Colonic mucosa (tissue), 4 donors: ENCODE measurements around the gene STK39. TPM values are rescaled to one million over a fixed set of nuclear protein-coding genes. Genes with fewer than 3 reads are reported as not detected.

Source experiments
- DNase-seq: peaks from one replicate; pipeline ENCODE4 v3.0.0-alpha.2; 2020
- H3K27ac ChIP-seq: fragments of 200-600 bp; one replicate; pipeline ENCODE4 v1.8.0; 2021
- H3K27me3 ChIP-seq: fragments of 200-600 bp; one replicate; pipeline ENCODE4 v1.8.0; 2021
- H3K36me3 ChIP-seq: fragments of 200-600 bp; one replicate; pipeline ENCODE4 v1.8.0; 2021
- H3K4me1 ChIP-seq: fragments of 200-600 bp; one replicate; pipeline ENCODE4 v1.8.0; 2021; ENCODE audit warnings: mild to moderate bottlenecking
- H3K4me3 ChIP-seq: fragments of 200-600 bp; one replicate; pipeline ENCODE4 v1.8.0; 2021
- H3K9ac ChIP-seq, 2 donors: one replicate each; pipeline ENCODE4 v1.7.0; 2013; ENCODE audit warnings: control low read depth in 2 of 2, low read depth in 2 of 2, low read length in 2 of 2
- H3K9me3 ChIP-seq: fragments of 200-600 bp; one replicate; pipeline ENCODE4 v1.8.0; 2021
- intact Hi-C: fragments of 100-400 bp; cut with DNase I; formaldehyde crosslinking; loops from one replicate; pipeline ENCODE4 v1.14.1; 2022
- total RNA-seq, 2 donors: library from RNA; stranded (reverse); fragmentation: NEBNext Ultra II Directional in 1 of 2; extraction: Animal tissue kit (Norgen Biotek cat#: 25700) in 1 of 2; gene quantifications; one replicate each; pipeline ENCODE4 v1.2.1, GENCODE V29; 2021
- TF ChIP-seq, protein P1 (sequence below): fragments of 200-600 bp; IDR thresholded peaks from one replicate; pipeline ENCODE4 v1.8.0; 2022; ENCODE audit warnings: antibody characterized with exemption, mild to moderate bottlenecking
- donor health status: healthy.
- donor health status: DM: no; HTN: no; CAD: no.
- donor health status: DM: no; HTN: no; CAD: no.

Gene STK39
- total RNA-seq, 2 donors from 2014 or later: 35.9 to 41.2 TPM

DNA sequence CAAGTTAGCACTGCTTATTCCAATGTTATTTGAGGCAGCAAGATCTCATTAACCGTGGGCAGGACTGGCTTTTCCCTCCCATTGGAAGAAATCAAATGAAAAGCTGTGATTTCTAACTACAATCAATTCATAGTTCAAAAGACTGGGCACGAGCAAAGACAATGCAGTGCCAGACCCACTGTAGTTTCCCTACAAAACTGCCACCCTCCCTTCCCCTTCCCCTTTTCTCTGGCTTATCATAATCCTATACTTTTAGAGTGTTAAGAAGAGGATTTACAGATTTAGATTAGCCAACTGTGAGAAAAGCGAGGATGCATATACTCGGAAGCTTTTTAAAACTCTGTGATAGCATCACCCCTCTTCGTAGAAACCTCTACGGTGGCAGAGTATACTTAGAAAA lies 260.4 kb downstream of the STK39 start:
- Histone ChIP-seq H3K27me3 (no peaks in the 10 kb centered on the region), H3K9ac (no peak overlapping the region), H3K4me1 (no peaks in the 10 kb centered on the region), H3K27ac (no peak overlapping the region), H3K9me3 (no peaks in the 10 kb centered on the region), H3K4me3 (no peak overlapping the region), H3K36me3 (no peaks in the 10 kb centered on the region)
- no peak for DNase-seq
- TF ChIP-seq, protein P1, sequence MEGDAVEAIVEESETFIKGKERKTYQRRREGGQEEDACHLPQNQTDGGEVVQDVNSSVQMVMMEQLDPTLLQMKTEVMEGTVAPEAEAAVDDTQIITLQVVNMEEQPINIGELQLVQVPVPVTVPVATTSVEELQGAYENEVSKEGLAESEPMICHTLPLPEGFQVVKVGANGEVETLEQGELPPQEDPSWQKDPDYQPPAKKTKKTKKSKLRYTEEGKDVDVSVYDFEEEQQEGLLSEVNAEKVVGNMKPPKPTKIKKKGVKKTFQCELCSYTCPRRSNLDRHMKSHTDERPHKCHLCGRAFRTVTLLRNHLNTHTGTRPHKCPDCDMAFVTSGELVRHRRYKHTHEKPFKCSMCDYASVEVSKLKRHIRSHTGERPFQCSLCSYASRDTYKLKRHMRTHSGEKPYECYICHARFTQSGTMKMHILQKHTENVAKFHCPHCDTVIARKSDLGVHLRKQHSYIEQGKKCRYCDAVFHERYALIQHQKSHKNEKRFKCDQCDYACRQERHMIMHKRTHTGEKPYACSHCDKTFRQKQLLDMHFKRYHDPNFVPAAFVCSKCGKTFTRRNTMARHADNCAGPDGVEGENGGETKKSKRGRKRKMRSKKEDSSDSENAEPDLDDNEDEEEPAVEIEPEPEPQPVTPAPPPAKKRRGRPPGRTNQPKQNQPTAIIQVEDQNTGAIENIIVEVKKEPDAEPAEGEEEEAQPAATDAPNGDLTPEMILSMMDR: no peak
- intact Hi-C loops: no loop called here

DNA sequence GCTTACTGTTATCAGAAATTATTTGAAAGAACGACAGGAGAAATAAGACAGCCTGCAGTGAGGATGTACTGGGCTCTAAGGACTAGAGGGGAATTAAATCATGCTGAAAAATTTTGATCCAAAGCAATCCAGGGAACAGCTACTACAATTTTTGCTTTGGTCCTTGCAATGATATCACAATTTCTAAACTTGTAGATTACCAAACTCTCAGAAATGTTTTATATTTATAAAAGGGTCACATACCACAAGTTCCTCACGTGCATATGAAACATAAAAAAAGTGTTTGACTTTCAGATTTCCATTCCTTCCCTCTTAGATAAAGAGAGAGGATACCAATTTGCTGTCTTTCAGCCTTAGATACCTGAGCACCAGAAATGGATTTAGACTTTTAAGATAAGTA lies 261.2 kb downstream of the STK39 start:
- Histone ChIP-seq H3K27me3 (no peaks in the 10 kb centered on the region), H3K9ac (no peak overlapping the region), H3K9me3 (no peaks in the 10 kb centered on the region), H3K36me3 (no peaks in the 10 kb centered on the region), H3K4me1 (no peaks in the 10 kb centered on the region), H3K27ac (no peak overlapping the region), H3K4me3 (no peak overlapping the region)
- TF ChIP-seq, protein P1: no peak
- intact Hi-C loops: no loop called here
- no peak for DNase-seq

DNA sequence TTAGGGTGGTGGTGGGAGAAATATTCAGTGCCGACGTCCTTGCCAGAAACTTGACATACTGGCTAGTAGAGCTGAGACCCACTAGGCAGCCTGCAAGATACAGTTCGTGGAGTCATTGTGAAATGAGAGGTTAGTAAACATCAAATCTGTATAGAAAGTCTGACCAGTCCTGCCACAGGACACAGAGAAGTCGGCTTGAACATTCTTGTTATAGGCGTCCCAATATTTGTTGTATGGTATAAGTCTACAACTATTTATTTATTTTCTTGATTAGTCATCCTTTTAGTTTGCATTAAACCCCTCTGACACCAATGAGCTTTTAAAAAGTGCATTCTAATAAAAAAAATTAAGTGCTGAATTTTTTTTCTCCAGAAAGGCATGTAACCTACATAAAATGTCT lies 265.4 kb downstream of the STK39 start:
- intact Hi-C loops: no loop called here
- no peak for DNase-seq
- TF ChIP-seq, protein P1: no peak
- no peaks in the 10 kb centered on the region for H3K36me3 ChIP-seq
- H3K9me3 ChIP-seq: no peaks in the 10 kb centered on the region
- H3K4me1 ChIP-seq: no peaks in the 10 kb centered on the region
- no peak overlapping the region for H3K4me3 ChIP-seq
- no peaks in the 10 kb centered on the region for H3K27me3 ChIP-seq
- no peak overlapping the region for H3K9ac ChIP-seq
- H3K27ac ChIP-seq: no peak overlapping the region

DNA sequence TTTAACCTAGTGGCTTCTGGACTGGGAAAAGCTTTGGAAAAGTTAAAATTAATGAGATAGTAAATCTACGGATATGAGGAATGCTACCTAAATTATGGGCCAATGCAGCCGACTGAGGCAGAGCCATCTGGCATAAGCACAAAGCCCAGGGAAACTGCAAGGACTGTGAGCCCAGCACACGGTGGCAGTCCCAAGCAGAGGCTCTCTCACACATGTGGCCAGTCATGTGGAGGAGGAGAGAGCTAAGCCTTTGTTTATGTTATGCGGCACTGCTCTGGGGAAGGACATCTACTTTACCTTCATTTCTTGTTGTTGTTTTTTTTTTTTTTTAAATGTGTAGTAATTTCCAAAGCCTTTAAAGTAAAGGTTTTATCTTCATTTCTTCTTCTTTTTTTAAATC lies 267.0 kb downstream of the STK39 start:
- Histone ChIP-seq H3K27me3 (no peaks in the 10 kb centered on the region), H3K4me1 (no peaks in the 10 kb centered on the region), H3K27ac (no peak overlapping the region), H3K9ac (no peak overlapping the region), H3K4me3 (no peak overlapping the region), H3K9me3 (no peaks in the 10 kb centered on the region), H3K36me3 (no peaks in the 10 kb centered on the region)
- intact Hi-C loops: no loop called here
- no peak for DNase-seq
- TF ChIP-seq, protein P1: no peak

DNA sequence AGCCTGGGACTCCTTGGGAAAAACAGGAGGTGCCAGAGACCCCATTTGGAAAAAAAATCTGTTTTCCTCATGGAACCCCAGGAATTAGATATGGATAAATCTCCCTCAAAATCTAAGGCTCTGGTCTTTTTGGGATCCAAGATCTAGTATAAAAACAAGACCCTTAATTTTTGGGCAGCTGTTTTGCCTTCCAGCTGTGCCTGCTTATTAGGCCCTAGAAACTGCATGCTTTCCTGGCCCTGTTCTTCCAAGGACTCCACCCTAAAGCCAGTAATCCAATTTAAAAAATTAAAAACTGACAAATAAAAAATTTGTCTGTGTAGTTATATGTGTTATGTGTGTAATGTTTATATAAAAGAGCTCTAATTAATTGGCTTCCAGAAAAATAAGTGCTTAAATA lies 274.6 kb downstream of the STK39 start:
- Histone ChIP-seq H3K36me3 (no peaks in the 10 kb centered on the region), H3K4me1 (no peaks in the 10 kb centered on the region), H3K4me3 (no peak overlapping the region), H3K27me3 (no peaks in the 10 kb centered on the region), H3K9ac (no peak overlapping the region), H3K9me3 (no peaks in the 10 kb centered on the region), H3K27ac (no peak overlapping the region)
- intact Hi-C loops: no loop called here
- DNase-seq: no peak
- TF ChIP-seq, protein P1: no peak

DNA sequence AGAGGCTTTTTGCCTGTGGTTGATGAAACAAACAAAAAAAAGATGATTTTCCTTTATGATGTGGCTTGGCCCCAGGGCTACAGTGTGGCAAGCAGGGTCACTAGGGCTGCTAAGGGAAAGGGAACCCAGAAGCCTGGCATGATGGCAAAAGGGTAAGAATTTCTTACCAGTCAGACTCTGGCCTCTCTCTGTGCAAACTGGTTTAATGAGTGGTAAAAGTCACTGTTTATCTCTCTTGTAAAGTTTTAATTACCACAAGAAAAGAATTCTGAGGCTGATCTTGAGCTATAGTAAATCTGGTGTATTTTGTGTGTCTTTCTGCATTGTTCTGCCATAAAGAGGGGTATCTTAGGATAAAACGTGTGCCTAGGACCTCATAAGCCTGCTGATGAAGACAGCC lies 275.4 kb downstream of the STK39 start:
- H3K36me3 ChIP-seq: no peaks in the 10 kb centered on the region
- intact Hi-C loops: no loop called here
- H3K27ac ChIP-seq: no peak overlapping the region
- H3K4me1 ChIP-seq: no peaks in the 10 kb centered on the region
- no peaks in the 10 kb centered on the region for H3K27me3 ChIP-seq
- no peaks in the 10 kb centered on the region for H3K9me3 ChIP-seq
- TF ChIP-seq, protein P1: no peak
- H3K9ac ChIP-seq: no peak overlapping the region
- no peak for DNase-seq
- H3K4me3 ChIP-seq: no peak overlapping the region
